ENCODE measurements around the gene MAD1L1. TPM values are rescaled to one million over a fixed set of nuclear protein-coding genes. Genes with fewer than 3 reads are reported as not detected.

The MAD1L1 gene
- total and polyA plus RNA-seq, 2 of the 8 experiments (the other 6 are each of a cell fraction or from before 2014, with no cell fraction given) = 40.4 to 44.6 TPM

DNA sequence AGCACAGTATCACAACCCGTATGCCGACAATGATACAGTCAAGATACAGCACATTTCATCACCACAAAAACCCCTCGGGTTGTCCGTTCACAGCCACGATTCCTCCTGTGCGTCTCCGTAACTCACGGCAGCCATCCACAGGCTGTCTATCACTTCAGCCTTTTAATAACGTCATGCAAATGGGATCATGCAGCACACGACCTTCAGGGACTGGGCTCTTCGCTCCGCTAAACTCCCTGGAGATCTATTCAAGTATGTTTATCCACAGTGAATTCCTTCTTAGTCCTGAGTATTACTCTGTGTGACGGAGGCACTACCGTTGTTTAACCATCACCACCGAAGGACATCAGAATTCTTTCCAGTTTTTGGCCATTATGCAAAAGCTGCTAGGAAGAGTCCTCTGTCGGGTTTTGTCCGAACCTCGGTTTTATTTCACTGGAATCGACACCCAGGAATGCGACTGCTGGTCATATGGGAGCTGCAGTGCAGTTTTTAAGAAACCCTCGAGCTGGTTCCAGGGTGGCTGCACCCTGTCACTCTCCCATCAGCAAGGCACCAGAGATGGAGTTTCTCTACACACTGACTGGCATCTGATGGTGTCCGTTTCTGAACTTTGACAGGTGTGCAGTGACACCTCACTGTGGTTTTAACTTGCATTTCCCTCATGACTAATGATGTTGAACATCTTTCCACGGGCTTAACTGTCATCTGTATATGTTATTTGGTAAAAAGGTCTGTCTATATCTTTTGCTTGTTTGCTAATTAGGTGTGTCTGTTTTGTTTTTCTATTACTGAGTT, 193.6 kb downstream of the MAD1L1 start:
- no peak overlapping the region for H4K5ac ChIP-seq (ENCODE audit: insufficient read length, low read depth, low read length)
- no peak overlapping the region for H3K4me2 ChIP-seq (ENCODE audit: insufficient read depth in 1 of 2, low read depth in 2 of 2, low read length in 2 of 2)
- H3K23me2 ChIP-seq (ENCODE audit: low read depth, low read length) = no peaks in the 10 kb centered on the region; the same call in 1 of the 2 replicates
- no peak overlapping the region for H2BK20ac ChIP-seq (ENCODE audit: low read length)
- no peak overlapping the region for H4K8ac ChIP-seq (ENCODE audit: extremely low read depth, insufficient read depth, low read length)
- no peak for DNase-seq (ENCODE audit: low read depth in 1 of 2, low spot score in 2 of 2)
- peaks cover 0 to 3% (median 0%) of the 10 kb centered on the region in 4 experiments; a peak in 1 of 8 replicates for H3K36me3 ChIP-seq (ENCODE audit: control insufficient read depth in 2 of 4, insufficient read depth in 4 of 4, low read length in 3 of 4)
- H2BK15ac ChIP-seq (ENCODE audit: low read length) = no peak overlapping the region
- no peak overlapping the region for H4K91ac ChIP-seq (replicated peaks; ENCODE audit: insufficient read length, low read length)
- H3K56ac ChIP-seq (replicated peaks; ENCODE audit: insufficient read length, low read depth, low read length) = no peak overlapping the region
- H2BK12ac ChIP-seq (ENCODE audit: low read depth, low read length) = no peak overlapping the region
- no peaks in the 10 kb centered on the region for H3K27me3 ChIP-seq (replicated peaks in 1 of 4; ENCODE audit: control insufficient read depth in 3 of 4, extremely low read depth in 1 of 4, insufficient read depth in 3 of 4, low read length in 3 of 4)
- H3K4me3 ChIP-seq (ENCODE audit: extremely low read depth in 1 of 4, insufficient read depth in 2 of 4, low read depth in 3 of 4, low read length in 4 of 4) = no peak overlapping the region
- no peak for FAIRE-seq
- no peak overlapping the region for H2BK5ac ChIP-seq (ENCODE audit: low read depth, low read length)
- H3K79me1 ChIP-seq (ENCODE audit: low read depth, low read length) = peaks cover 6% of the 10 kb centered on the region; the same call in 1 of the 2 replicates
- peaks cover 3 to 4% of the 10 kb centered on the region in 2 experiments for H4K20me1 ChIP-seq (replicated peaks in 1 of 2; ENCODE audit: control insufficient read depth in 1 of 2, insufficient read depth in 2 of 2, low read length in 2 of 2)
- H2AFZ ChIP-seq (ENCODE audit: low read length) = no peak overlapping the region
- peaks cover 0 to 5% (median 1%) of the 10 kb centered on the region in 4 experiments; a peak in 5 of 7 replicates for H3K4me1 ChIP-seq (replicated peaks in 1 of 4; ENCODE audit: control insufficient read depth in 3 of 4, insufficient read depth in 4 of 4, low read length in 3 of 4)
- no peak overlapping the region for H3K4ac ChIP-seq (replicated peaks; ENCODE audit: insufficient read length, low read depth, low read length)
- ChIA-PET POLR2A (ENCODE audit: partially characterized antibody) (interaction anchor here (0.7 kb wide), 1 partner anchor 10 kb away, joined by 3 read pairs; no protein-coding TSS in a partner anchor), CTCF (ENCODE audit: partially characterized antibody) (interaction anchor here (2.2 kb wide), 1 partner anchor 155 kb away, joined by 7 read pairs; no protein-coding TSS in a partner anchor)
- 89% methylated on average over 23 of the region's 23 CpGs; no CpG with 5 or more reads in 1 of the 2 experiments for WGBS, 2 experiments (ENCODE audit: extremely low coverage in 1 of 2, insufficient coverage in 1 of 2, insufficient read length in 1 of 2, insufficient replicate concordance in 2 of 2, low coverage in 1 of 2, low lambda C conversion rate in 2 of 2, missing lambda C conversion rate in 1 of 2)
- H3K9ac ChIP-seq (replicated peaks in 1 of 4; ENCODE audit: extremely low read depth in 1 of 4, low read depth in 3 of 4, low read length in 3 of 4) = no peak overlapping the region
- peaks cover 0 to 3% of the 10 kb centered on the region in 2 experiments; a peak in 1 of 4 replicates for H3K9me3 ChIP-seq (ENCODE audit: insufficient read depth in 2 of 2, low read depth in 1 of 2, low read length in 1 of 2)
- H3K14ac ChIP-seq (ENCODE audit: insufficient read length) = no peak overlapping the region
- H2AK5ac ChIP-seq (ENCODE audit: low read depth, low read length) = 0 out of 2 replicates have a peak overlapping the region, but pooled peaks have one; percentile 65
- no peak overlapping the region for H3K23ac ChIP-seq (ENCODE audit: insufficient read length)
- H3K79me2 ChIP-seq (ENCODE audit: control insufficient read depth in 1 of 2, insufficient read depth in 2 of 2, low read length in 2 of 2) = no peaks in the 10 kb centered on the region; a peak in 1 of 4 replicates
- no peak overlapping the region for H3K27ac ChIP-seq (ENCODE audit: low read depth, low read length)
- TF ChIP-seq SIRT6 (IDR thresholded peaks at IDR 0.05; ENCODE audit: low read length) (no peak), YY1 (IDR thresholded peaks at IDR 0.05; ENCODE audit: low read depth, low read length) (no peak)
- H3K18ac ChIP-seq (ENCODE audit: extremely low read depth, low read length) = no peak overlapping the region
- no peak overlapping the region for H2BK120ac ChIP-seq (replicated peaks; ENCODE audit: low read depth, low read length)
